Measurements from ENCODE around the gene CIDEA.

The CIDEA gene

GRCh38 chr18:12274793-12275192 is 20.6 kb downstream of the CIDEA start:
- no peak overlapping the region for H3K4me3 ChIP-seq (ENCODE audit: low read depth in 1 of 2, low read length in 1 of 2)
- no peaks in the 10 kb centered on the region for H3K36me3 ChIP-seq
- H3K4me1 ChIP-seq (ENCODE audit: control insufficient read depth in 1 of 2, insufficient read depth in 1 of 2, low read depth in 1 of 2, low read length in 1 of 2), result peaks cover 3 to 4% of the 10 kb centered on the region in 2 experiments
- no peak overlapping the region for H3K27ac ChIP-seq
- no peaks in the 10 kb centered on the region for H3K9me3 ChIP-seq
- peaks cover 32% of the 10 kb centered on the region for H3K27me3 ChIP-seq
- no peak for TF ChIP-seq CTCF (IDR thresholded peaks at IDR 0.05)

- H3K9me3 ChIP-seq, result no peaks in the 10 kb centered on the region
- no peak overlapping the region for H3K27ac ChIP-seq
- no peak overlapping the region for H3K4me3 ChIP-seq (ENCODE audit: low read depth in 1 of 2, low read length in 1 of 2)
- no peak for TF ChIP-seq CTCF (IDR thresholded peaks at IDR 0.05)
- H3K4me1 ChIP-seq (ENCODE audit: control insufficient read depth in 1 of 2, insufficient read depth in 1 of 2, low read depth in 1 of 2, low read length in 1 of 2), result peaks cover 0 to 3% of the 10 kb centered on the region in 2 experiments
- H3K36me3 ChIP-seq, result no peaks in the 10 kb centered on the region
- H3K27me3 ChIP-seq, result peaks cover 17% of the 10 kb centered on the region
These were observed 22.8 kb downstream of the CIDEA start for GRCh38 chr18:12276736-12277554.

GRCh38 chr18:12278215-12278671 is 24.1 kb downstream of the CIDEA start:
- H3K4me1 ChIP-seq (ENCODE audit: control insufficient read depth in 1 of 2, insufficient read depth in 1 of 2, low read depth in 1 of 2, low read length in 1 of 2), result peaks cover 0 to 3% of the 10 kb centered on the region in 2 experiments
- H3K27ac ChIP-seq, result no peak overlapping the region
- no peak for TF ChIP-seq CTCF (IDR thresholded peaks at IDR 0.05)
- no peaks in the 10 kb centered on the region for H3K9me3 ChIP-seq
- no peak overlapping the region for H3K4me3 ChIP-seq (ENCODE audit: low read depth in 1 of 2, low read length in 1 of 2)
- peaks cover 18% of the 10 kb centered on the region for H3K27me3 ChIP-seq
- H3K36me3 ChIP-seq, result no peaks in the 10 kb centered on the region

- no peak overlapping the region for H3K27ac ChIP-seq
- no peaks in the 10 kb centered on the region for H3K36me3 ChIP-seq
- no peak for TF ChIP-seq CTCF (IDR thresholded peaks at IDR 0.05)
- peaks cover 0 to 3% of the 10 kb centered on the region in 2 experiments for H3K4me1 ChIP-seq (ENCODE audit: control insufficient read depth in 1 of 2, insufficient read depth in 1 of 2, low read depth in 1 of 2, low read length in 1 of 2)
- H3K9me3 ChIP-seq, result no peaks in the 10 kb centered on the region
- H3K27me3 ChIP-seq, result peaks cover 22% of the 10 kb centered on the region
- H3K4me3 ChIP-seq (ENCODE audit: low read depth in 1 of 2, low read length in 1 of 2), result no peak overlapping the region
These were observed 24.9 kb downstream of the CIDEA start for GRCh38 chr18:12278741-12279682.

GRCh38 chr18:12279781-12280531 is 25.8 kb downstream of the CIDEA start:
- no peak overlapping the region for H3K4me3 ChIP-seq (ENCODE audit: low read depth in 1 of 2, low read length in 1 of 2)
- no peaks in the 10 kb centered on the region for H3K36me3 ChIP-seq
- H3K27ac ChIP-seq, result no peak overlapping the region
- TF ChIP-seq CTCF (IDR thresholded peaks at IDR 0.05), result no peak
- no peaks in the 10 kb centered on the region for H3K9me3 ChIP-seq
- peaks cover 0 to 3% of the 10 kb centered on the region in 2 experiments for H3K4me1 ChIP-seq (ENCODE audit: control insufficient read depth in 1 of 2, insufficient read depth in 1 of 2, low read depth in 1 of 2, low read length in 1 of 2)
- peaks cover 32% of the 10 kb centered on the region for H3K27me3 ChIP-seq

Measured in neutrophil (primary cell).